HG02571 (cell line): ENCODE measurements around the gene TAP1.
"Not testable (repeated sequence)": the region's sequence is repeated elsewhere in the genome, so short reads cannot be mapped to it uniquely, and the experiment has no call there.

Source experiments
- ATAC-seq: cut with Tn5 transposase; IDR thresholded peaks from one replicate; pipeline ENCODE4 v1.9.1; 2021; ENCODE audit warnings: mild to moderate bottlenecking, moderate library complexity; ENCODE audit not compliant: unreplicated experiment

Gene TAP1

GRCh38 chr6:32809171-32809570 is 44.3 kb downstream of the TAP1 start:
- ATAC-seq = no peak

- no peak for ATAC-seq
Measured at GRCh38 chr6:32807020-32807580, 46.4 kb downstream of the TAP1 start.

GRCh38 chr6:32805404-32805803 is 48.1 kb downstream of the TAP1 start:
- not testable (repeated sequence) for ATAC-seq

- no peak for ATAC-seq
Measured at GRCh38 chr6:32803416-32803815, 50.1 kb downstream of the TAP1 start.

GRCh38 chr6:32799740-32800139 is 53.8 kb downstream of the TAP1 start:
- no peak for ATAC-seq

- no peak for ATAC-seq
Measured at GRCh38 chr6:32799168-32799567, 54.3 kb downstream of the TAP1 start.

GRCh38 chr6:32796848-32797776 is 56.4 kb downstream of the TAP1 start:
- no peak for ATAC-seq
